Common myeloid progenitor, CD34-positive (primary cell): Measurements from ENCODE around the gene OBSCN.

Source experiments
- CTCF ChIA-PET: fragments of 350-600 bp; sonication (Branson Sonifier 250); formaldehyde crosslinking; loops from one replicate; lab custom pipeline; 2021; ENCODE audit warnings: antibody characterized with exemption; lab: Charles Lee
- POLR2A ChIA-PET: fragments of 350-600 bp; sonication (Branson Sonifier 250); formaldehyde crosslinking; loops from one replicate; lab custom pipeline; 2021; ENCODE audit warnings: antibody characterized with exemption; lab: Charles Lee
- DNase-seq, 3 donors: peaks; one replicate each; pipeline versions ENCODE4 v3.0.0 to v3.0.0-alpha.2; 2013
- H3K27ac ChIP-seq, 2 experiments: 1 replicate in 1 of 2; 2 replicates in 1 of 2; pipeline ENCODE4 v1.7.0; 2013; ENCODE audit warnings: inconsistent platforms in 2 of 2, low read length in 2 of 2, mild to moderate bottlenecking in 2 of 2, low read depth in 1 of 2, moderate library complexity in 1 of 2; ENCODE audit not compliant: severe bottlenecking in 2 of 2, insufficient read depth in 1 of 2, poor library complexity in 1 of 2
- H3K27me3 ChIP-seq, 5 experiments: replicated peaks in 2 of 5; 1 replicate in 3 of 5; 2 replicates in 2 of 5; pipeline versions ENCODE4 v1.6.1 to v1.7.0; 2013; ENCODE audit warnings: low read length in 4 of 5, mild to moderate bottlenecking in 2 of 5, moderate library complexity in 2 of 5, inconsistent platforms in 1 of 5; ENCODE audit not compliant: insufficient read depth in 5 of 5, control insufficient read depth in 4 of 5
- H3K36me3 ChIP-seq, 4 experiments: 1 replicate in 2 of 4; 2 replicates in 2 of 4; pipeline versions ENCODE4 v1.6.1 to v1.7.0; 2013; ENCODE audit warnings: low read length in 3 of 4, control low read depth in 1 of 4, mild to moderate bottlenecking in 1 of 4; ENCODE audit not compliant: control insufficient read depth in 4 of 4, insufficient read depth in 4 of 4
- H3K4me1 ChIP-seq, 4 experiments: 1 replicate in 3 of 4; 2 replicates in 1 of 4; pipeline versions ENCODE4 v1.6.1 to v1.7.1; 2013; ENCODE audit warnings: low read length in 3 of 4, mild to moderate bottlenecking in 3 of 4, control low read depth in 1 of 4, inconsistent platforms in 1 of 4, moderate library complexity in 1 of 4; ENCODE audit not compliant: control insufficient read depth in 4 of 4, insufficient read depth in 4 of 4; ENCODE audit errors: control extremely low read depth in 1 of 4
- H3K4me3 ChIP-seq, 7 experiments: 1 replicate in 4 of 7; 2 replicates in 3 of 7; pipeline versions ENCODE4 v1.5.1 to v1.7.0; 2013; ENCODE audit warnings: mild to moderate bottlenecking in 7 of 7, low read length in 6 of 7, moderate library complexity in 6 of 7, inconsistent platforms in 2 of 7, low read depth in 2 of 7, control low read depth in 1 of 7; ENCODE audit not compliant: insufficient read depth in 4 of 7, control insufficient read depth in 1 of 7; ENCODE audit errors: extremely low read depth in 1 of 7
- H3K9me3 ChIP-seq, 5 experiments: 1 replicate in 4 of 5; 2 replicates in 1 of 5; pipeline versions ENCODE4 v1.6.1 to v1.7.1; 2013; ENCODE audit warnings: low read length in 4 of 5, mild to moderate bottlenecking in 2 of 5, inconsistent platforms in 1 of 5, low read depth in 1 of 5, moderate library complexity in 1 of 5; ENCODE audit not compliant: control insufficient read depth in 4 of 5, insufficient read depth in 2 of 5; ENCODE audit errors: control extremely low read depth in 1 of 5
- WGBS: methylation state at CpG from one replicate; pipeline ENCODE4 v1.1.5; 2013; ENCODE audit not compliant: insufficient coverage; 5-methylcytosine and 5-hydroxymethylcytosine counted together

The OBSCN gene

DNA sequence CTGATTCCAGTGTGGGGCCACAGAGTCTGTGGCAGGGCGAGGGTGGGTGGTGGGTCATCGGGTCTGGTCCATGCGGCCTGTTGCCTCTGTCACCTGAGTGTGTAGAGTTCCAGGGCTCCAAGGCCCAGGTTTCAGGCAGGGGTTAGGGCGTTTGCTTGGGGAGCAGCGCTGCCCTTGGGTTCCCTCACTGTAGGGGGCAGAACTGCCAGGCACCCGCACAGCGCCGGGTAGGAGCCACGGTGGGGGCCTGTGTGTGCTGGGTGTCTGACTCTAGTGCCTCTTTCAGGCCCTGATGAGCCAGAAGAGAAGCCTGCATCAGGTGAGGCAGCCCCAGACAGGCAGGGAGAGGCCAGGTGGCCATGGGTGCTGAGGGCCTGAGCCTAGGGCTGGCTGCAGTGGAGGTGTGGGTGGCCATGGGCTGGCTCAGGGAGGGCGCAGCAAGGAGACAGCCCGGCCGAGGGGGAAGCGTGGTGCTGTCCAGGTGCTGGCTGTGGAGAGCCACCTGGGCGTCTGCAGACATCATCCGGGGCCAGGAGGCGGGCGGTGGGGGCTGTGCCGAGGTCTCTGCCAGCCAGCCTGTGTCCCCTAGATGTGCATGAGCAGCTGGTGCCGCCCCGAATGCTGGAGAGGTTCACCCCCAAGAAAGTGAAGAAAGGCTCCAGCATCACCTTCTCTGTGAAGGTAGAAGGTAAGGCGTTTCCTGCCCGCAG lies 126.5 kb downstream of the OBSCN start:
- ChIA-PET POLR2A (no interaction called here), CTCF (no interaction called here)
- 99% methylated on average over 19 of the region's 22 CpGs for WGBS
- H3K4me1 ChIP-seq = no peaks in the 10 kb centered on the region
- no peak overlapping the region for H3K27ac ChIP-seq
- no peaks in the 10 kb centered on the region for H3K27me3 ChIP-seq
- no peak for DNase-seq
- H3K36me3 ChIP-seq = peaks cover 0 to 50% (median 11%) of the 10 kb centered on the region in 4 experiments
- no peak overlapping the region for H3K4me3 ChIP-seq
- H3K9me3 ChIP-seq = no peaks in the 10 kb centered on the region

DNA sequence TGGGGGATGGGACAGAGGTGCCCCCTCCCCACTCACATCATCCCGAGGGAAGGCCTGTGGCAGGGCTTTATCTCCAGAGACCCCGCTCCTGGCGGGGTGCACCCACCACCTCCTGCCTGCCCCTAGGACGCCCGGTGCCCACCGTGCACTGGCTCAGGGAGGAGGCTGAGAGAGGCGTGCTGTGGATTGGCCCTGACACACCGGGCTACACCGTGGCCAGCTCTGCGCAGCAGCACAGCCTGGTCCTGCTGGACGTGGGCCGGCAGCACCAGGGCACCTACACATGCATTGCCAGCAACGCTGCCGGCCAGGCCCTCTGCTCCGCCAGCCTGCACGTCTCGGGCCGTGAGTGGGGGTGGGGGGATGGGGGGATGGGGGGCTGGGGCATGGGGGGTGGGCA lies 127.1 kb downstream of the OBSCN start:
- Histone ChIP-seq H3K36me3 (peaks cover 0 to 56% (median 14%) of the 10 kb centered on the region in 4 experiments), H3K27me3 (no peaks in the 10 kb centered on the region), H3K9me3 (no peaks in the 10 kb centered on the region), H3K4me3 (no peak overlapping the region), H3K27ac (no peak overlapping the region), H3K4me1 (no peaks in the 10 kb centered on the region)
- ChIA-PET CTCF (no interaction called here), POLR2A (no interaction called here)
- 99% methylated on average over 9 of the region's 18 CpGs for WGBS
- DNase-seq = no peak

DNA sequence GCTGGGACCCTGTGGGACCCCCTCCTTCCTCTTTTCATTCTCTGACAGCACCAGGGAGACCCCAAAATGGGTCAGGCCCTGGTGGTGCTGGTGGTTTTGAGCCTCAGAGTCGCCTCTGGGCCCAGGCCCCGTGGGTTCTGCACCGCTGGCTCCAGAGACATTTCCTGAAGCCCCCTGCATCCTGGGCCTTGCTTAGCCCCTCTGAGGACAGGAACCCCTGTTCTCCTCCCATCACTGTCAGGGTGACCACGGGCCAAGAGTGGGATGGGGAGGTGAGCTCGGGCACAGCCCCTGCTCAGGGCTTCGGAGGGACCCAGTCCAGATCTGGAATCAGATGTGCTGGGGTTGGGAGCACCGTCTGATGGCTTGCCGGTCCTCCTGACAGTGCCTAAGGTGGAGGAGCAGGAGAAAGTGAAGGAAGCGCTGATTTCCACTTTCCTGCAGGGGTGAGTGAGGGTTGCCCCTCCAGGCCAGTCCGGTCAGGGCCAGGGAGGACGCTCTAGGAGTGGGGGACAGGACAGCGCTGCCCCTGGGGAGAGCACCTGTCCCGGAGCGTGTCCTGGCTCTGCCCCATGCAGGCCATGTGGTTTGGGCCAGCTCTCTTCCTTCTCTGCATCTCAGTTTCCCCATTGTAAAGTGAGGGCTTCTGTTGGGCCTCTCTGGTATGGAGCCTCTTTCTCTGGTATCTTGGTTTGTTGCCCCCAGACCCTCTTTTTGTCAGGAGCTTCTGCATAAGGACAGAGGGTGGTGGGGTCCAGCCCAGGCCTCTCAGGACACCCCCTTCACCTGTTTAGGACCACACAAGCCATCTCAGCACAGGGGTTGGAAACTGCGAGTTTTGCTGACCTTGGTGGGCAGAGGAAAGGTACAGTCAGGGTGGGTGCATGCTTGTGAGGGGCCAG lies 127.8 kb downstream of the OBSCN start:
- Histone ChIP-seq H3K36me3 (peaks cover 0 to 62% (median 16%) of the 10 kb centered on the region in 4 experiments), H3K27ac (no peak overlapping the region), H3K27me3 (no peaks in the 10 kb centered on the region), H3K4me3 (no peak overlapping the region), H3K9me3 (no peaks in the 10 kb centered on the region), H3K4me1 (no peaks in the 10 kb centered on the region)
- DNase-seq = no peak
- POLR2A ChIA-PET = no interaction called here
- WGBS = 96% methylated on average over 11 of the region's 15 CpGs
- CTCF ChIA-PET = no interaction called here

DNA sequence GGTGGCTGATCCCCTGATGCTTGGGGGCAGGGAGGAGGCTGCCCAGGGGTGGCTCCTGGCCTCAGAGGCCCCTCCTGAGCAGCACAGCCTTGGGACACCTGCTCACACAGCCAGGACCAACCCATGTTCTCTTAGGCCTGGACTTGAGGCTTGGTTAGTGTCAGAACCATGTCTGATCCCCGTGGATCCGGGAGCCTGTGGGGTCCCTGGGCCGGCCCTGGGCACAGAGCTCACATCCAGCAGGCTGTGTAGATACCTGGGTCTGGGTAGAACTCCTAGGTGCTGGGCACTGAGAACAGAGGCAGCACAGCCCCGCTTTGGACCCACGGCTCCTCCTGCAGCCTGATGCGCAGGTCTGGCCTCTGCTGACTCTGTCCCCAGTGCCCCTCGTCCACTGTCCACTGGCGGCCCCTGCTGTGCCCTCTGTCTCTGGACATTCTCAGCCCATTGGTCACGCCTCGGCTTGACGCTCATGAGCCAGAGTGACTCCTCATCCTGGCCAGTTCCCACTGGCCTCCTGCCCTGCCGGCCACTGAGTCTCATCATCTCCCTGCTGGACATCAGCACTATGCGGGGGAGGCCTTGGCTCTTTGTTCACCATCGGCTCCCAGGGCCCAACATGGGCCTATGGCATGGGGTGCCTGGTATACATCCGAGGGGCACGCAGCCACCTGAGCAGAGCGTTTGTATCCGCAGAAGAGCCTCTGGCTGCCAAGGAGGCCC lies 128.6 kb downstream of the OBSCN start:
- Histone ChIP-seq H3K27ac (no peak overlapping the region), H3K4me3 (no peak overlapping the region), H3K9me3 (no peaks in the 10 kb centered on the region), H3K36me3 (peaks cover 0 to 68% (median 17%) of the 10 kb centered on the region in 4 experiments), H3K27me3 (no peaks in the 10 kb centered on the region), H3K4me1 (no peaks in the 10 kb centered on the region)
- WGBS = 99% methylated on average over 18 of the region's 18 CpGs
- no peak for DNase-seq
- ChIA-PET CTCF (no interaction called here), POLR2A (no interaction called here)

DNA sequence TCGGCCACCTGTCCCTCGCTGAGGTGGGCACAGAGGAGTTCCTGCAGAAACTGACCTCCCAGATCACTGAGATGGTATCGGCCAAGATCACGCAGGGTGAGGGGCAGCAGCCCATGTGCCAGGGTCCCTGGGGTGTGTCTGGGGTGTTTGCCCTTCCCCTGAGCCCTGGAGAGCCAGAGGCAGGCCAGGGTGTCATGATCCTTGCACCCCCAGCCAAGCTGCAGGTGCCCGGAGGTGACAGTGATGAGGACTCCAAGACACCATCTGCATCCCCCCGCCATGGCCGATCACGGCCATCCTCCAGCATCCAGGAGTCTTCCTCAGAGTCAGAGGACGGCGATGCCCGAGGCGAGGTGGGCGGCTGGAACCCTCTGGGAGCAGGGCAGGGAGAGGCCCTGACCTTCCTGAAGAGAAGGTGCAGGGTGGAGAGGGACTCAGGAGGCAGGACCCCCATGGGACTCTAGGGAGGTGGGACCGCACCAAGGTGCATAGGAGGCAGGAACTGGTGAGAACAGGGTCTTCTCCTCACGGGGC lies 129.3 kb downstream of the OBSCN start:
- Histone ChIP-seq H3K4me3 (no peak overlapping the region), H3K27ac (no peak overlapping the region), H3K36me3 (peaks cover 0 to 74% (median 17%) of the 10 kb centered on the region in 4 experiments), H3K4me1 (no peaks in the 10 kb centered on the region), H3K9me3 (no peaks in the 10 kb centered on the region), H3K27me3 (no peaks in the 10 kb centered on the region)
- no peak for DNase-seq
- 93% methylated on average over 13 of the region's 15 CpGs for WGBS
- ChIA-PET CTCF (no interaction called here), POLR2A (no interaction called here)

DNA sequence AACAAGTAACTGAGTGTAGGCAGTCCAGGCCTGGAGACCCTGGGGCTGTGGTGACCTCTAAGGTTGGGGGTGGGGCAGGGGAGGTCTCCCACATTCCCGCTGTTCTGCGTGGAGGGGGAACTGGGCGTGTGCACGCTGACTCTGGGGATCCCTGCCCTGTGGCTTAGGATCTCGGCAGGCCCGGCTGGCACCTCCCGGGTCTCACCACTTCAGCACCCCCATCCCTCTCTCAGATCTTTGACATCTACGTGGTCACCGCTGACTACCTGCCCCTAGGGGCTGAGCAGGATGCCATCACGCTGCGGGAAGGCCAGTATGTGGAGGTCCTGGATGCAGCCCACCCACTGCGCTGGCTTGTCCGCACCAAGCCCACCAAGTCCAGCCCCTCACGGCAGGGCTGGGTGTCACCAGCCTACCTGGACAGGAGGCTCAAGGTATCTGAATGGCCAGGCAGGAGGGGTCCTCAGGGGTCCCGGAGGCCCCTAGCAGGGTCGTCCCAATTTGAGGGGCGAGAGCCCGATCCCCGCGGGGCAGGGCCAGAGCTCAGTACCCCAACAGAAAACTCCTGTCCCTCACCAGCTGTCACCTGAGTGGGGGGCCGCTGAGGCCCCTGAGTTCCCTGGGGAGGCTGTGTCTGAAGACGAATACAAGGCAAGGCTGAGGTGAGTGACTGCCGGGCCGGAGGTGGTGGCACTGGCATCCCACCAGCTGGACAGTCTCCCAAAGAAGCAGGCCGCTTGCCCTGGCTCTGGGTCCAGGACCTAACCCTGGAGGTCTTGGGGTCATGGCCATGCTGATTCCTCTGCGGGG lies 130.1 kb downstream of the OBSCN start:
- CTCF ChIA-PET = no interaction called here

More for the DNA sequence above, 130.1 kb downstream of the OBSCN start:
- 97% methylated on average over 26 of the region's 26 CpGs for WGBS
- Histone ChIP-seq H3K4me3 (no peak overlapping the region), H3K27ac (no peak overlapping the region), H3K36me3 (peaks cover 0 to 73% (median 16%) of the 10 kb centered on the region in 4 experiments), H3K4me1 (no peaks in the 10 kb centered on the region), H3K9me3 (no peaks in the 10 kb centered on the region), H3K27me3 (no peaks in the 10 kb centered on the region)
- DNase-seq = no peak
- POLR2A ChIA-PET = no interaction called here
